ENCODE data around the gene GNAI1.
"Not testable (repeated sequence)": the region's sequence is repeated elsewhere in the genome, so short reads cannot be mapped to it uniquely, and the experiment has no call there.

GNAI1 gene

GRCh38 chr7:80133361-80134114 lies 1.1 kb upstream of the GNAI1 start:
- no peak for DNase-seq

GRCh38 chr7:80134115-80134535 lies 506 bp upstream of the GNAI1 start:
- no peak for DNase-seq

DNA sequence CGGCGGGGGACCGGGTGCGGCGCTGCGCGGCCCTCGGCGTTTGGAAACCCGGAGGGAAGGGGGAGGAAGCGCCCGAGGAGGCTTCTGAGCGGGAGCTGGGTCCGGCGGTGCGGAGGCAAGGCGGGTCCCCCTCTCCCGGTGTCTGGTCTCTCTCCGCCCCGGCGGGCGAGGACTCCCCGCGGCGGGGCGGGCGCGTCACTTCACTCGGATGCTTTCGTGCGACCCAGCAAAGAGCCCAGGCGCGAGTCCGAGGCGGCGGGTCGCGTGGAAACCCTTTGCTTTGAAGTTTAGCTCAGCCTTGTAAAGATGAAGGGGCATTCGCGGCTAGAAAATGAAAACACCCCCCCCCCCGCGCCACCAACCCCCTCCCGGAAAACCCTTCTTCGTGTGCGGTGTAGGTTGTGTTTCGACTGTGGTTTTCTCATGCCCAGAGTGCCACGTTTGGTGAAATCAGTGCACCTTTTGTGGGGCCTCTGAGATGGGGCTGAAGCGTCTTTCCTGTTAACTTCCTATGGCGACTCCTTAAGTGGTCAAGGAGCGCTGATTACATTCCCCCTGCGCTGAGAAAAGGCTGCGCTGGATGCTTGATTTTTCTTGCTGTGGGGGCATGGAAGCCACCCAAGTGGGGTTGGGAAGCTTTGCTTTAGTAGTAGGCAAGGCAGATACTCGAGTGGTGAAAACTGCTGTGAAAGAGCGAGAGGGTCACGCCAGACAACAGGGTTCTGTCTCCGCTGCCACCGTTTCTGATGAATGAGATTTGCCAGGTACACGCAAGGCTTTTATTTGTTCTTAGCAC lies 876 bp downstream of the GNAI1 start:
- DNase-seq, result no peak

DNA sequence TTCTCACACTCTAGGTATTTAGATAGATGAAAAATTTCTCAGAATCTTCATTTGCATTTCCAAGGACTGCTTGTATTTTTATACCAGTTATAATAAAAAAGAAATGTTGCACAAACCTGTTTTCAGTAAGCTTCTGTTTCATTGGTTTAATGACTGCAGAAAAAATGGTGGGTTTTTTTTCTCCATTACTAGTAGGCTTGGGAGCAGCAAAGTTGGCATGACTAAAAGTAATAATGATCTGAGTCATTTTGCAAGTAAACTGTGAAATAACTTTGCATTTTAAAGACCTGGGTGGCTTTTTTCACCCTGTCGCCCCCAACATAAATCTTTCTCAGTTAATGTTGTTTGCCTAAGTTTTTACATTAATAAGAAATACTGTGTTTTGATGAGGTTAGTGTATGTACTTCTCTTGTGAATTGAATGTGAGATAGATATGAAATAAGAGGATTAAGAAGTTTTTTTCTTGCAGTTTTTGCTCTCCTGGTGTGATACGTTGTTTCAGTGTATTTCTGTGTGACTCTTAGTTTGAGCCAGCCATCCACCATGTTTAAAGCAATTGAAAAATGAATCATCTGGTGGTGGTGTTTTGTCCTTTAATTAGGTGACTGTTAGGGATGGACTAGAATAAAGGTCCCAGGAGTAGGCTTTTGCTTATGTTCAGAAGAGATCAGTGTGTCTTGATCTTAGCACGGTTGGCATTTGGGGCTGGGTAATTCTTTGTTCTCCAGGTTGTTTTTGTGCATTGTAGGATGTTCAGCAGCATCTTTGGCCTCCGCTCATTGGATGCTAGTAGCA lies 1.8 kb downstream of the GNAI1 start:
- no peak for DNase-seq

GRCh38 chr7:80137410-80137809 lies 2.8 kb downstream of the GNAI1 start:
- DNase-seq, result no peak

DNA sequence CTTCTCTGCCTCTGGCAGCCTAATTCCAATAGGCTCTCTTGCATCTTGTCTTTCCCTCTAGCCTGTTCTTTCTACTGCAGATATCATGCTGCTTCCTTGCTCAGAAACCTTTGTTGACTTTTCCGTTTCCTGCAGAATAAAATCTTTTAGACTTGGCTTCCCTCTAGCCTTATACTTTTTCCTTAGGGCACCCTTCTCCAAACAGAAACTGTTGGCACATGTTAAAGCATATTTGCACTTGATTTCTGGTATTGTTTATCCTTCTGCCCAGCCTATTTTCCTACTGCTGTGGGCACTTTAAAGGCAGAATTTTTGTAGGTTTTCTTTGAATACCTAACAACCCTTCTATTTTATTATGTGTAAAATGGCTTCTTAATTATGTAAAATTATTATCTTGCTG lies 4.6 kb downstream of the GNAI1 start:
- no peak for DNase-seq

DNA sequence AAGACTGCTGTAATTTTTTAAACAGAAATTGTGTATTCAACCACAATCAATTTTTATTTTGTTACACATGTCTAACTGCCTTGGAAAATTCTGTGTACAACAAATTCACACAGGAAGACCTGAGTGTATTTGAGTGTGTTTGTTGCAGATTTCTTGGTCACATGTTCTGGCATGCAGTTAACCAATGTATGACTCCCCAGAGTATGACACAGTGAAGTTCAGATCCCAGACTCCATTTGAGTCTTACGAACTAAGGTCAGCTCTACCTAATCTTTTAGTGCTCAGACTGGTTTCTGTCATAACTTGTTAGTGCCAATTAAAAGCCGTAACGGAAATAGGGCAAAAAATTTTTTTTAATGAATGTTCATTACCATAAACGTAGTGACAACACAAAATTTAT lies 5.8 kb downstream of the GNAI1 start:
- DNase-seq, result no peak

DNA sequence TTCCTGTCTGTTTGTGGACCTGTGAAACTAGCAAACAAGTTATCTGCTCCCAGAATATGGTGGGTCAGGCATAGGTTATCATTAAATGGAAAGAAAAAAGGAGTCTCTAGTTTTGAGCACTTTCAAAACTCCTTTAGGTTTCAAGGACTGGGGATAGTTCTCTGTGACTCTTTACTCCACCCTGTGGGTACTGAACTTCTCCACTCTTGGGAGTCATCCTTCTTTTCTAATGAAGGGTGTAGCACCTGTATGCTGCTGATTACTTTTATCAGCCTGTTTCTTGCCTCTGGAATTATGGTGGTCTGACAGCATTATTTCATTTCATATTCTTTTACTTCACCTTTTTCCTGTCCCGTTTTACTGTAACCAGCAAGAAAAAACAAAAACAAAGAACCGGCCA lies 6.7 kb downstream of the GNAI1 start:
- no peak for DNase-seq

GRCh38 chr7:80142853-80143580 lies 8.4 kb downstream of the GNAI1 start:
- no peak for DNase-seq

- no peak for DNase-seq
These were observed 11.3 kb downstream of the GNAI1 start for GRCh38 chr7:80145780-80146422.

GRCh38 chr7:80146545-80147182 lies 12.0 kb downstream of the GNAI1 start:
- no peak for DNase-seq

- DNase-seq, result no peak
These were observed 13.1 kb downstream of the GNAI1 start for GRCh38 chr7:80147543-80148391.

DNA sequence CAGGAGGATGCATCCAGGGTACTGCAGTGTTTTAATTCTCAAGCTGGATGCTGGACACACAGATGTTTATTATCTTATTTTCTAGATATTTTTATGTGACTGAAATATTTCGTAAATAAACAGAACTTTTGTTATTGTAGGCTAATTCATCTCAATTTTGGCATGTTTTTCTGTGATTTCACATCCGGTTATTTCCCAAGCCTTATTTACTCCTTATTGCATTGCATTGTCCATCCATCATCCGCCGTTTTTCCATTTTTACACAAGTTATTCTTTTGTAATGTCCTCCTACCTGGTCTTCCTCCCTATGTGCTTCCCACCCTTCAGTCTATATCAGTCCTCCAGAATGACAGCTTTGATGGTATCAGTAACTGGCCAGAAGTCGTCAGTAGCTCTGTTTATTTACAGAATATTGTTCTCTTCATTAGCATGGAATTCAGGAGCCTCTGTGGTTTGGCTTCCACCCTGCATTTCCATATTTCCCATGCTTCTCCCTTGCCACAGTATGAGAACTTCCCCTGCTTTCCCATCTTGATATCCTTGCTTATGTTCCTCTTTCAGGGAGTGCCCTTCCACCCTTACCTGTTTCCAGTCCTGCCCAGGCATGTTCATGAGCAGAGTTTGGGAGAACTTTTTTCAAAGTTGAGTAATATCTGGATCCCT lies 16.1 kb downstream of the GNAI1 start:
- no peak for DNase-seq

DNA sequence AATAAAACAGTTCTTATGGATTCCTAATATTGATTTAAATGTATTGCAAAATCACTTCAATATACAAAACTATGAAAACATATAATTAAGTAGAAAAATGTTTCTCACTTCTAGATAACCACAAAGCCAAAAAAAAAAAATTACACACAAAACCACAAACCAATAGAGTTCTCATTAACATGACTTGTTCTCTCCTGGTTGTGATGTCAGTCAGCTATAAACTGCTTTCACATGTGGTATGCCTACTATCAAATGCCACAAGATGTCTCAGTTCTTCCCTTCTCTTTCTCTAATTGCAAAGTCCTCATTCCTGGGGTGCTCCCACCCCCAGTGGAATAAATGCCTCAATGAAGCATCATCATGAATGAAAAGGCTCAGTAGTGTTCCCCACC lies 16.6 kb downstream of the GNAI1 start:
- DNase-seq, result no peak

- no peak for DNase-seq
These were observed 18.8 kb downstream of the GNAI1 start for GRCh38 chr7:80153446-80153845.

DNA sequence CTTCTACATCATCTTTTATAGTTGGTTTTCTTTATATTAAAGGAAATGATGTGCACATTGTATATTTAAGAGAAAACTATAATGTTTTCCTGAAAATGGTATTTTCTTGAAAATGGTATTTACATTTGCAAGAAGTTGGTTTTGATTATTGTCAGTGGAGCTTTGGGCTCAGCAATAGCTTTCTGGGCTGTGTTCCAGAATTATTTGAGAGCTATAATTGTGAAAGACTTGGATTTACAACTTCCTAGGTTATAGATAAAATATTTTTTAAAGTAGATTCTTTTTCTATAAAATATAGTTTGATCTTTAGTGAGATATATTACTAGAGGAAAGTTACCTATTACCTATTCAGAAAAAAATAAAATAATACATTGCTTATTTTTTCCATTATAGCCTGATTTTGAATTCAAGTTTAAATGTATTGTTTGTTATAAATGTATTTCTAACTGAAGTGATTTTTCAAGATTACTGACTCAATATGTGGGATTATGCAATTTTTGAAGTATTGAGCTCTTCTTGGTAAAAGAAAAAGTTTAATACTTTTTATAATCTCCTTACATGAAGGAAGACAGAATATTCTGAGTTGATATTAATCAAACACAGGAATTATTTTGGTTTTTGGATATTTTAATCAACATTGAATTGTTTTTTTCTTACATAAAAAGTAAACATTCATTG lies 20.2 kb downstream of the GNAI1 start:
- DNase-seq, result no peak

- DNase-seq, result no peak
These were observed 20.7 kb downstream of the GNAI1 start for GRCh38 chr7:80155374-80155773.

DNA sequence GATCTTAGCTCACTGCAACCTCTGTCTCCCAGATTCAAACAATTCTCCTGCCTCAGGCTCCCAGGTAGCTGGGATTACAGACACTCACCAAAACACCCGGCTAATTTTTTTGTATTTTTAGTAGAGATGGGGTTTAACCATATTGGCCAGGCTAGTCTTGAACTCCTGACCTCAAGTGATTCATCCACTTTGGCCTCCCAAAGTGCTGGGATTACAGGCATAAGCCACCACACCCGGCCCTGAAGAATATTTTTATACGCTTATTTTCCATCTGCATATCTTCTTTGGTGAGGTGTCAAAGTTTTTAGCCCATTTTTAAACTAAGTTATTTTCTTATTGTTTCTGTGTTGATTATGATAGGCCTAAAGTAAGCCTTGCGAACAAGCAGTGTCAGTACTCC lies 23.1 kb downstream of the GNAI1 start:
- DNase-seq, result not testable (repeated sequence)

DNA sequence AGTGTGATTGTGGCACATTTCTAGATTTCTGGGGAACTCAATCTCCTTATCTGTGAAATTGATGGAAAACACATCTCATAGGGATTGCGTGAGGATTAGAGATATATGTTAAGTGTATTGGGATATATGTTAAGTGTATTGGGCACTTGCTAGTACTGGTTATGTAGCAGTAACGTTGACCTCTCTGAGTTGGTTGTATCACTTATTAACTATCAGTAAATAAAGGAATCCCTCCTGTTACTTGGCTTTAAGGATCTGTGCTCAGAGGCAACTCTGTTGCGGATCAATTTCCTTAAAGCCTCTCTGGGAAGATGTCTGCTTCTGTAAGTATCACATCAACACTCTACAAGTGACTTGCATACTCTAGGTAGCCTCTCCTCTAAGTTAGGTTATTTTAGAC lies 25.2 kb downstream of the GNAI1 start:
- no peak for DNase-seq

DNA sequence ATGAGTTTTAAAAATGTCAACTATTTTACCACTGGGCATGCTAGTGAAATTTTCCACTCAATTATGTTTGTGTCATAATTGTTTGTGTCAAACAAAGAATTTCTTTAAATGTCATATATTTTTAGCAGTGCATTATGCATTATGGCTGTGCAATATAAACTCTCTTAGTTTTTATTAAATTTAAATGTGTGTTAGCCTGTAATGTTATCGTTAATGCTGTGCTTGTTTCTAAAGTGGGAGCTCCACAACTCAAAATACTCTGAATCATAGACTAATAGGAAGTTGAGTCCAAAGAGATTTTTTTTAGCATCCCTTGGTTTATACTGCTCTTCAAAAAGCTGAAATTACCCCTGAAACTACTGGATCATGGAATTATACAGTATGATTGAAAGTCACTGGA lies 26.8 kb downstream of the GNAI1 start:
- no peak for DNase-seq

Data from activated naive CD4-positive, alpha-beta T cell treated with Interleukin-2 at 50 U/mL for 16 hours (primary cell).